HG03175 (cell line): Measurements from ENCODE around the gene HSF5.

ENCODE experiments used
- ATAC-seq: cut with Tn5 transposase; IDR thresholded peaks from one replicate; pipeline ENCODE4 v1.9.1; 2021; ENCODE audit warnings: mild to moderate bottlenecking, moderate library complexity; ENCODE audit not compliant: unreplicated experiment

HSF5 gene

GRCh38 chr17:58388302-58389190, 99.7 kb downstream of the HSF5 start:
- ATAC-seq, result no peak

- ATAC-seq, result no peak
These were observed 100.4 kb downstream of the HSF5 start for GRCh38 chr17:58387834-58388233.

GRCh38 chr17:58386708-58387107, 101.5 kb downstream of the HSF5 start:
- no peak for ATAC-seq

GRCh38 chr17:58385359-58385899, 102.8 kb downstream of the HSF5 start:
- ATAC-seq, result no peak

- ATAC-seq, result no peak
These were observed 103.3 kb downstream of the HSF5 start for GRCh38 chr17:58384897-58385296.

- ATAC-seq, result no peak
These were observed 104.2 kb downstream of the HSF5 start for GRCh38 chr17:58383892-58384462.

GRCh38 chr17:58382872-58383242, 105.4 kb downstream of the HSF5 start:
- ATAC-seq, result no peak

- ATAC-seq, result peak; percentile 80
These were observed 105.9 kb downstream of the HSF5 start for GRCh38 chr17:58382108-58382871.

- ATAC-seq, result no peak
These were observed 106.8 kb downstream of the HSF5 start for GRCh38 chr17:58381124-58382035.

- no peak for ATAC-seq
These were observed 107.7 kb downstream of the HSF5 start for GRCh38 chr17:58380207-58381123.

- ATAC-seq, result no peak
These were observed 108.7 kb downstream of the HSF5 start for GRCh38 chr17:58379511-58379824.

- no peak for ATAC-seq
These were observed 109.3 kb downstream of the HSF5 start for GRCh38 chr17:58378733-58379510.

GRCh38 chr17:58377661-58378060, 110.5 kb downstream of the HSF5 start:
- no peak for ATAC-seq

- ATAC-seq, result no peak
These were observed 111.1 kb downstream of the HSF5 start for GRCh38 chr17:58377093-58377601.

GRCh38 chr17:58376472-58377000, 111.7 kb downstream of the HSF5 start:
- no peak for ATAC-seq

- no peak for ATAC-seq
These were observed 112.4 kb downstream of the HSF5 start for GRCh38 chr17:58375811-58376210.

GRCh38 chr17:58375256-58375655, 113.0 kb downstream of the HSF5 start:
- ATAC-seq, result no peak

GRCh38 chr17:58373923-58374322, 114.3 kb downstream of the HSF5 start:
- no peak for ATAC-seq
